Esophagus squamous epithelium (tissue), 4 donors: ENCODE data around the gene SLC7A5.

ENCODE experiments used
- POLR2A ChIP-seq, 4 donors: fragments of 450-650 bp; IDR thresholded peaks; one replicate each; pipeline ENCODE4 v1.6.1; 2017; ENCODE audit warnings: antibody characterized with exemption in 4 of 4, mild to moderate bottlenecking in 4 of 4, moderate library complexity in 3 of 4
- TF ChIP-seq, protein P1 (sequence below), 6 experiments: fragments of 450-650 bp in 4 of 6; fragments of 200-600 bp in 2 of 6; sonication (generic) in 2 of 6; IDR thresholded peaks; one replicate each; pipeline ENCODE4 v1.5.1; 2016 to 2019; ENCODE audit warnings: antibody characterized with exemption in 6 of 6, mild to moderate bottlenecking in 4 of 6, moderate library complexity in 4 of 6

DNA sequence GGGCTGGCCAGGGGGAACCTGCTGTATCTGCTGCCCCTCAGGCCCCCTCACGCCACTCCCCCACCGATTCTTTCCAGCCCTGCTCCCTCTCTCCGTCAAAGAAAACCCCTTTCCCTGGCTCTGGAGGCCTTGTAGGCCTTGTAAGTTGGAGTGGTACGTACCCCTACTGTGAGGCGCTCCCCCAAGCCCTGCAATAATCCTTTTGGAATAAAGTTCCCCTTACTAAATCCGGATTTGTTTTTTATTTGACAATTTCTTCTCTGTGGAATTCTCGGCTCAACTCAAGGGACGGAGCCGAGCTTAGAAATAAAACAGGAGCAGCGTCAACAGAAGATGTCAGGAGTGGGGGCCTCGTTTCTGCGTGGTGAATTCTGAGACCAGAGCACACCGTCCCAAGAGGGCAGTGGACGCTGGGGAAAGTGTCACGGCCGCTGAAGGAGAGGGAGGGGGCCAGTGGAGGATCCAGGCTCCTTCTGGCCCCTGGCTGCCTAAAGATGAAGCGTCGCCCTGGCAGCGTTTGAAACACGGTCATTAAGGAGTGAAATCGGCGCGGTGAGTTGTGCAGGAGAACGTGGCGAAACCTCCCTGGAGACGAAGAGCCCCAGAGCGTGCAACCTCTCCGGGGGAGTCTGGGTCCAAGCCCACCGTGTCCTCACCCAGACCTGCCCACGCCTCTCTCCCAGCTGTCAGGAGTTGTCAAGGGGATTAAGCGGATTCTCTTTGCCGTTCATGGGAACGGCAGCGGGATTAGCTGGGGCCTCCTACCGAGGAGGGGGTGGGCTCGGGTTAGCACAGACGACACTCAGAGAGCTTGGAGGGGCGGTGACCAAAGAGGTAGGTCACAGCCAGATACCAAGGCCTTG, 47.0 kb downstream of the SLC7A5 start:
- no peak for TF ChIP-seq POLR2A (IDR thresholded peaks at IDR 0.05)
- TF ChIP-seq, protein P1, sequence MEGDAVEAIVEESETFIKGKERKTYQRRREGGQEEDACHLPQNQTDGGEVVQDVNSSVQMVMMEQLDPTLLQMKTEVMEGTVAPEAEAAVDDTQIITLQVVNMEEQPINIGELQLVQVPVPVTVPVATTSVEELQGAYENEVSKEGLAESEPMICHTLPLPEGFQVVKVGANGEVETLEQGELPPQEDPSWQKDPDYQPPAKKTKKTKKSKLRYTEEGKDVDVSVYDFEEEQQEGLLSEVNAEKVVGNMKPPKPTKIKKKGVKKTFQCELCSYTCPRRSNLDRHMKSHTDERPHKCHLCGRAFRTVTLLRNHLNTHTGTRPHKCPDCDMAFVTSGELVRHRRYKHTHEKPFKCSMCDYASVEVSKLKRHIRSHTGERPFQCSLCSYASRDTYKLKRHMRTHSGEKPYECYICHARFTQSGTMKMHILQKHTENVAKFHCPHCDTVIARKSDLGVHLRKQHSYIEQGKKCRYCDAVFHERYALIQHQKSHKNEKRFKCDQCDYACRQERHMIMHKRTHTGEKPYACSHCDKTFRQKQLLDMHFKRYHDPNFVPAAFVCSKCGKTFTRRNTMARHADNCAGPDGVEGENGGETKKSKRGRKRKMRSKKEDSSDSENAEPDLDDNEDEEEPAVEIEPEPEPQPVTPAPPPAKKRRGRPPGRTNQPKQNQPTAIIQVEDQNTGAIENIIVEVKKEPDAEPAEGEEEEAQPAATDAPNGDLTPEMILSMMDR (IDR thresholded peaks at IDR 0.05): no peak
